ENCODE data around the gene PROM1. TPM values are rescaled to one million over a fixed set of nuclear protein-coding genes. Genes with fewer than 3 reads are reported as not detected.

Gene PROM1
- polyA plus RNA-seq, 1 donor from 2014 or later: 1.1 TPM

GRCh38 chr4:16048619-16049419 is 35.0 kb downstream of the PROM1 start (continued):
- TF ChIP-seq RAD21 (conservative IDR thresholded peaks at IDR 0.05): no peak
- TF ChIP-seq POLR2AphosphoS5 (IDR thresholded peaks at IDR 0.05): no peak

- Histone ChIP-seq H4K20me1 (ENCODE audit: insufficient read depth) (no peaks in the 10 kb centered on the region), H3K79me2 (replicated peaks; ENCODE audit: insufficient read depth, low read length) (no peaks in the 10 kb centered on the region), H3K4me2 (ENCODE audit: low read length) (no peak overlapping the region), H3K27ac (ENCODE audit: low read length) (no peak overlapping the region), H3K36me3 (ENCODE audit: insufficient read depth, low read length) (no peaks in the 10 kb centered on the region), H3K27me3 (ENCODE audit: insufficient read depth, low read depth, low read length) (no peaks in the 10 kb centered on the region), H3F3A (ENCODE audit: insufficient read depth, low read length, poor library complexity, severe bottlenecking) (no peaks in the 10 kb centered on the region), H2AFZ (ENCODE audit: low read depth, low read length) (no peak overlapping the region), H3K4me3 (ENCODE audit: low read length) (no peak overlapping the region), H3K9me2 (ENCODE audit: insufficient read depth, low read length) (no peaks in the 10 kb centered on the region), H3K9me3 (ENCODE audit: low read length) (no peaks in the 10 kb centered on the region), H3K9ac (ENCODE audit: low read length) (no peak overlapping the region)
- TF ChIP-seq POLR2AphosphoS5 (IDR thresholded peaks at IDR 0.05) (no peak), TAF1 (IDR thresholded peaks at IDR 0.05; ENCODE audit: low read depth) (no peak), RAD21 (conservative IDR thresholded peaks at IDR 0.05) (no peak), SMC3 (conservative IDR thresholded peaks at IDR 0.05; ENCODE audit: poor library complexity) (no peak), EZH2 (IDR thresholded peaks at IDR 0.05; ENCODE audit: borderline replicate concordance, insufficient read depth, low read length, poor library complexity, severe bottlenecking) (no peak), MXI1 (conservative IDR thresholded peaks at IDR 0.05; ENCODE audit: poor library complexity, severe bottlenecking) (no peak), EP300 (conservative IDR thresholded peaks at IDR 0.05; ENCODE audit: poor library complexity, severe bottlenecking) (no peak), REST (IDR thresholded peaks at IDR 0.05; ENCODE audit: borderline replicate concordance) (no peak)
Measured at GRCh38 chr4:16045687-16046086, 38.1 kb downstream of the PROM1 start.

GRCh38 chr4:16043642-16044498 is 40.0 kb downstream of the PROM1 start:
- TF ChIP-seq CTCF (IDR thresholded peaks at IDR 0.05; ENCODE audit: poor library complexity, severe bottlenecking) (no peak), SMC3 (conservative IDR thresholded peaks at IDR 0.05; ENCODE audit: poor library complexity) (no peak), REST (IDR thresholded peaks at IDR 0.05; ENCODE audit: borderline replicate concordance) (no peak), MXI1 (conservative IDR thresholded peaks at IDR 0.05; ENCODE audit: poor library complexity, severe bottlenecking) (no peak), EP300 (conservative IDR thresholded peaks at IDR 0.05; ENCODE audit: poor library complexity, severe bottlenecking) (no peak), POLR2AphosphoS5 (IDR thresholded peaks at IDR 0.05) (no peak), TAF1 (IDR thresholded peaks at IDR 0.05; ENCODE audit: low read depth) (no peak)
- Histone ChIP-seq H3K4me2 (ENCODE audit: low read length) (no peak overlapping the region), H3K9ac (ENCODE audit: low read length) (no peak overlapping the region)

More at GRCh38 chr4:16043642-16044498, 40.0 kb downstream of the PROM1 start:
- Histone ChIP-seq H2AFZ (ENCODE audit: low read depth, low read length) (no peak overlapping the region), H3F3A (ENCODE audit: insufficient read depth, low read length, poor library complexity, severe bottlenecking) (no peaks in the 10 kb centered on the region), H3K27ac (ENCODE audit: low read length) (no peak overlapping the region), H4K20me1 (ENCODE audit: insufficient read depth) (no peaks in the 10 kb centered on the region), H3K9me2 (ENCODE audit: insufficient read depth, low read length) (no peaks in the 10 kb centered on the region), H3K36me3 (ENCODE audit: insufficient read depth, low read length) (no peaks in the 10 kb centered on the region), H3K9me3 (ENCODE audit: low read length) (no peaks in the 10 kb centered on the region), H3K27me3 (ENCODE audit: insufficient read depth, low read depth, low read length) (no peaks in the 10 kb centered on the region), H3K79me2 (replicated peaks; ENCODE audit: insufficient read depth, low read length) (no peaks in the 10 kb centered on the region), H3K4me3 (ENCODE audit: low read length) (no peak overlapping the region)
